GM18907 (cell line): ENCODE results near the gene EFCAB6.
A peak's percentile ranks its signal among the peaks of the same experiment; 100 is the strongest.

Source experiments
- ATAC-seq: cut with Tn5 transposase; IDR thresholded peaks from one replicate; pipeline ENCODE4 v1.9.1; 2021; ENCODE audit warnings: mild to moderate bottlenecking, moderate library complexity; ENCODE audit not compliant: unreplicated experiment

The EFCAB6 gene, protein sequence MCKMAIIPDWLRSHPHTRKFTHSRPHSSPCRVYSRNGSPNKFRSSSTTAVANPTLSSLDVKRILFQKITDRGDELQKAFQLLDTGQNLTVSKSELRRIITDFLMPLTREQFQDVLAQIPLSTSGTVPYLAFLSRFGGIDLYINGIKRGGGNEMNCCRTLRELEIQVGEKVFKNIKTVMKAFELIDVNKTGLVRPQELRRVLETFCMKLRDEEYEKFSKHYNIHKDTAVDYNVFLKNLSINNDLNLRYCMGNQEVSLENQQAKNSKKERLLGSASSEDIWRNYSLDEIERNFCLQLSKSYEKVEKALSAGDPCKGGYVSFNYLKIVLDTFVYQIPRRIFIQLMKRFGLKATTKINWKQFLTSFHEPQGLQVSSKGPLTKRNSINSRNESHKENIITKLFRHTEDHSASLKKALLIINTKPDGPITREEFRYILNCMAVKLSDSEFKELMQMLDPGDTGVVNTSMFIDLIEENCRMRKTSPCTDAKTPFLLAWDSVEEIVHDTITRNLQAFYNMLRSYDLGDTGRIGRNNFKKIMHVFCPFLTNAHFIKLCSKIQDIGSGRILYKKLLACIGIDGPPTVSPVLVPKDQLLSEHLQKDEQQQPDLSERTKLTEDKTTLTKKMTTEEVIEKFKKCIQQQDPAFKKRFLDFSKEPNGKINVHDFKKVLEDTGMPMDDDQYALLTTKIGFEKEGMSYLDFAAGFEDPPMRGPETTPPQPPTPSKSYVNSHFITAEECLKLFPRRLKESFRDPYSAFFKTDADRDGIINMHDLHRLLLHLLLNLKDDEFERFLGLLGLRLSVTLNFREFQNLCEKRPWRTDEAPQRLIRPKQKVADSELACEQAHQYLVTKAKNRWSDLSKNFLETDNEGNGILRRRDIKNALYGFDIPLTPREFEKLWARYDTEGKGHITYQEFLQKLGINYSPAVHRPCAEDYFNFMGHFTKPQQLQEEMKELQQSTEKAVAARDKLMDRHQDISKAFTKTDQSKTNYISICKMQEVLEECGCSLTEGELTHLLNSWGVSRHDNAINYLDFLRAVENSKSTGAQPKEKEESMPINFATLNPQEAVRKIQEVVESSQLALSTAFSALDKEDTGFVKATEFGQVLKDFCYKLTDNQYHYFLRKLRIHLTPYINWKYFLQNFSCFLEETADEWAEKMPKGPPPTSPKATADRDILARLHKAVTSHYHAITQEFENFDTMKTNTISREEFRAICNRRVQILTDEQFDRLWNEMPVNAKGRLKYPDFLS (N-terminal part only)

DNA sequence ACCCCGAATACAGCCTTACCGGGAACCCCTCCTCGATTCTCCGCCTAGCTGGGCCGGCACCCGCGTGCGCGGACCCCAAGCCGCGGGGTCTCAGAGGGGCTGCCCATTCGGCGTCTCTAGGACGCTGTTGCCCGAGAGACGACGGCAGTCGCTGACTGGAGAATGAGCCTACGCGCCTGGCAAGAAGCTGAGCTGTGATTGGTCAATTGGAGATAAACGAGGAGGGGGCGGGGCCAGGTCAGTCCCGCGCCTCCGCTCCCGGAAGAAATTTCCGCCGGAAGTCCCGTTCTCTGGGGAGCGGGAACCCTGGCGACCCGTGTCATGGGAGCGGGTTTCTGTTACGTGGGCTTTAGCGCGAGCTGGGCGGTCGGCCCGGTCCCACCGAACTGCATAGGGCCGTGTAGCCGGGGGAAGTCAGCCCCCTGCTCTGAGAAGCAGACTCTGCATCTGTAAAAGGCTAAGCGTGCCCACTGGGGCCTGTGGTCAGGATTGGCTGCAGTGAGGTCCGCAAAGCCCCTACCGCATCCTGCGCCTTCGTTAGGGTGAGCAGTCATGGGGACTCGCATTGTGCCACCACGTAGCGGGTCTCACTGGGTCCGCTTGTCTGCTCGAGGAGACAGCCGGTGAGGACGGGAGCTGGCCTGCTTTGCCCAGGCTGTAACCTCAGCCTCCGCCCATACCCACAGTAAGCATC, at the start of gene EFCAB6:
TSS of gene EFCAB6 (minus strand) at position 157 of the 694 bp plus-strand sequence. CDS start 29,987 bp downstream, outside the sequence.
- peak; percentile 81 for ATAC-seq

DNA sequence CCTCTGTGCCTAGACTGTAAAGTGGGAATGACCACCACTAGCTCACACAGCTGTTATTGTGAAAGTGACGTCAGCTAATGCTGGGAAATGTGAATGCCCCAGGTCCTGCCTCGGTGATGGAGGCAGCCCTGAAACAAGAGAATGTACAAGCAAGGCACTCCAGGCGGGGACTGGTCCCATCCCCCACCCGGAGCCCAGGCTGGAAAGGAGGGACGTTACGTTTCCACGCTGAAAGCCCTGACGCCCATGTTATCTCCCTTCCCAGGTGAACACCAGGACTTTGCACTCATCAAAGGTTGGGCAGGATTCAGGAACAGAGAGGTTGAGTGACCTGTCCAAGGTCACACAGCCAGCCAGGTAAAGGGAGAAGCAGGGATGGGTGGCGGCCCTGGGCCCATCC, 49.4 kb upstream of the EFCAB6 start:
- ATAC-seq, result no peak

DNA sequence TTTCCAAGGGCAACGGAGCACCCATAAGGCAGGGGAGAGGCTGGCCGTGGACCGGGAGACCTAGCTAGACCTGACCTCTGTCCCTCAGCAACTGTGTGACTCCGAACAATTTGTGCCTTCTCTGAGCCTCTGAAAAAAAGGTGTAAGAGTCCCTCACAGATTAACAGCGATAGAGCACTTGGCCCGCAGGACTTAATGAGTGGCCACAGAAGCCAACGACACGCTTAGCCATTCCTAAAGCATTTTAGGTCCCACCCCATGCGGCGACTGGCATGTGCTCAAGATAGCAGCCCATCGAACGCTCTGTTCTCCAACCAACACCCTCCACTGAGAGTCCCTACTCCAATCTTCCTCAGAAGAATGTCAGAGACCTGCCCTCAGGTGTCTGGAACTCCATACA, 48.7 kb upstream of the EFCAB6 start:
- ATAC-seq, result no peak

DNA sequence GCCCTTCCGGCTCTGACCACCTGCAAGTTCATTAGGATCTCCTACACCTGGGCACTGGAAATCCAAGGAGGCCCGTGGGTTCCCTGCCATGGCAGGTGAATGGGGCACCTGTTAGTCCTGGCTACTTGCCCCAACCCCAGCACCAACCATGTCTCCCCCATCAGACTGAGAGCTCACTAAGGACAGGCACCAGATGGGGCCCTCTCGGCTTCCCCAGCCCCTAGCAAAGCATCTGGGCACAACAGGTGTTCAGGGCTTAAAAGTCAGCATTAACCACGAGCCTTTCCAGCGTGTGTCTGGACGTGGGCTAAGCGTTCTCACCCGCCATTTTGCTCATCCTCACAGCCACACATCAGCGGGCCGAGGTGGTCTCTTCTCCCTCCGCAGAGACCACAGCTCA, 48.0 kb upstream of the EFCAB6 start:
- ATAC-seq, result no peak

DNA sequence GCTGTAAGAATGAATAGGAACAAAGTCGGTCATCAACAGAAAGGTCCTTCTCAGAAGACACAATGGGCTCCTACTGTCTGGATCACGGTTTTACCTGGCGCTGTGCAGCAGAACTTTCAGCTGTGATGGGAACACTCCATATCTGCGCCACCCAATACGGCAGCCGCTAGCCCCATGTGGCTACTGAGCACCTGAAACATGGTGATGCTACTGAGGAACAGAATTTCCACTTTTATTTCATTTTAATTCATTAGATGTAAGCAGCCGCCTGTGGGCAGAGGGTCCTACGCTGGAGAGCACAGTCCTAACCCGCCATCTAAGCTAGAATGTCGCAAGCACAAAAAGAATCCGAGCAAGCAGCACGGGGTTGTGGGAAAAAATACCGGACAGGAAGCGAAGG, 47.5 kb upstream of the EFCAB6 start:
- ATAC-seq, result no peak

DNA sequence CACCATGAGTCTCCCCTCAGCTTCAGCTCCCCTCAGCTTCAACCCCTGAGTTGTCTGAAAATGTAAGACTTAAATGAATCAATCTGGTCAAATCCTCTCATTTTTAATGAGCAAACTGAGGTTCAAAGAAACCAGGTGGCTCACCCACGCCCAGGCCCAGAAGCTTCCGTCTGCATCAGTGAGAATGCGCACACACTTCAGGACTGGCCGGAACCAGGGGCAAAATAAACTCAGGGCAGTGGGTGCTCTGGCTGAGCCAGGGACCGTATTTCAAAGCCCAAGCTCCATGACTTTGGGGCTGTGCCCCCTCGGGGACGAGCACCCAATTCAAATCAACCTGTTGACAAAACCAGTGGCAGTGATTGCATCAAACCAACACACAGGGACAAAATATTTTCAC, 47.1 kb upstream of the EFCAB6 start:
- no peak for ATAC-seq

DNA sequence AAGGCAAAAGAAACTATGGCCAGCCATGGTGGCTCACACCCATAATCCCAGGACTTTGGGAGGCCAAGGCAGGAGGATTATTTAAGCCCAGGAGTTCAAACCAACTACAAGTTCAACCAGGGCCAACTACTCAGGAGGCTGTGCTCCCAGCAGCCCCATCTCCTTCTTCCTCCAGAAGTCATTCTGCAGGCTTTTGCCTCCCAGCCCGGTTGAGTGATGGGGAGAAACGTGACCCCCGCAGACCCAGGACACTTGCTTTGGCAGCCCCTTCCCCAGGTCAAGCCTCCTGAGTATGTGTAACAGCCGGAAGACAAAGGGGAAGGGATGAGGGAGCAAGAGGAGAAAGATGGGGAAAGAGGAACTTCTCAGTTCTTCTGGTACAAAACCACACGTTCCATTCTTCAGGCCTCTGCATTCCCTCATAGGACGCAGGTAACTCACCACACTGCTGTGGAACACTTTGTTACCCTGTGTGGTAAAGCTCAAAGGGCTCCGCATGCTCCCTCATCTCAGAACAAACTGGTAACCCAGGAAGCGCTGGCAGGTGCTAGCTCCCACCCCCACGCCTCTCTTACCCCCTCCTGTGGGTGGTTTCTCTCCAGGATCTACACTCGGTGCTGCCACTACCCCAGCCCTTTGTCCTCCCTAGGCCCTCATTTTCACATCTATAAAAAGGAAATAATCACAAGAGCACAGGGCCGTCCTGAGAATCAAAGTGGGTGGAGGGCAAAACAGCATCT, 46.2 kb upstream of the EFCAB6 start:
- ATAC-seq, result no peak

DNA sequence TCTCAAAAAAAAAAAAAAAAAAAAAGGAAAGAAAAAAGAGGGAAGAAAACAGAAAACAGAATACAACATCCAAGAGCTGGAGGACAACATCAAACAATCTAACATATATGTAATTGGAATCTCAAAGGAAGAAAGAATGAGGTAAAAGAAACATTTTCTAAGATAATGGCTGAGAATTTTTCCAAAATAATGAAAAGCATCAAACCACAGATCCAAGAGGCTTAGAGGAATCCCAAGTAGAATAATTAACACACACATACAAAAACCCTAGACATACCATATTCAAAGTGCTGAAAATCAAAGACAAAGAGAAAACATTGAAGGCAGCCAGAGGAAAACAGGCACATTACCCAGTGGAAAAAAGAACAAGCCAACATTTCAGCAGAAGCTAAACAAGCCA, 45.3 kb upstream of the EFCAB6 start:
- no peak for ATAC-seq

DNA sequence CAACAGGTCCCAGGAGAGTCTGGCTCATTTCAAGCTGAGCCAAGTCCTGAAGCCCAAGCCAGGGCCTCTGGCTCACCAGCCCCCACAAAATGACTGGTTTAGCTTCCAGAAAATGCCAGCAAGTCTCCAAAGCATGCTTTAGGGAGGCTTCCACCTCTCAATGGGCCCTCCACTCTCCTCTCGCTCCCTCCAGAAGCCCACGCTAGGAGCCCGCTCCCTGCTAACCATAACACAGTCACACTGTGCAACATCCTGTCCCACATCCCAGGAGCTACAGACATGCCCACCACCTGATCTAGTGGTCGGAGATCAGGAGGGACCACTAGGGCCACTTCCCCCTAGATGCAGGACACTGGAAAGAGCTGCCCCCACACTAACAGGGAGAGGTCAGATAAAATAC, 43.3 kb upstream of the EFCAB6 start:
- no peak for ATAC-seq

DNA sequence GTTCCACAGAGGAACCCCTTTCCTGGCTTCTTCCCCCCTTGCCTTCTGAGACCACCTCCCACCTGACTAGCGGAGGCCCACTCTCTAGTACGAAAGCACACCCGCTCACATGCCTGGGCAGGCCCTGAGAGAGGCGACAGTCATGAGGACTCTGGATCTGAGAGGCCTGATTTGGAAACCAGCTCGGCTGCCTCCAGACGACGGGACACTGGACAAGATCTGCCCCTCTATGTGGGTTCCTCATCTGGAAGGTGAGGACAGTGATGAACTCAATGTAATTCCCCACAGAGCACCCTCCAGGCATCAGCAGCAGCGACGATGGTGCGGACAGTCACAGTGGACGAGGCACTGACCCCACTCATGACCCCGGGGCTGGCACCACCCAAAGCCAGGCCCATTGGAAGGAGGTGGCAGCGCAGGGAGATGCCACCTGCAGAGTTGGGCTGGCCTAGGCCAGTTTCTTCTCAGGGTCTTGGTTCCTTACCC, 42.7 kb upstream of the EFCAB6 start:
- ATAC-seq, result no peak

DNA sequence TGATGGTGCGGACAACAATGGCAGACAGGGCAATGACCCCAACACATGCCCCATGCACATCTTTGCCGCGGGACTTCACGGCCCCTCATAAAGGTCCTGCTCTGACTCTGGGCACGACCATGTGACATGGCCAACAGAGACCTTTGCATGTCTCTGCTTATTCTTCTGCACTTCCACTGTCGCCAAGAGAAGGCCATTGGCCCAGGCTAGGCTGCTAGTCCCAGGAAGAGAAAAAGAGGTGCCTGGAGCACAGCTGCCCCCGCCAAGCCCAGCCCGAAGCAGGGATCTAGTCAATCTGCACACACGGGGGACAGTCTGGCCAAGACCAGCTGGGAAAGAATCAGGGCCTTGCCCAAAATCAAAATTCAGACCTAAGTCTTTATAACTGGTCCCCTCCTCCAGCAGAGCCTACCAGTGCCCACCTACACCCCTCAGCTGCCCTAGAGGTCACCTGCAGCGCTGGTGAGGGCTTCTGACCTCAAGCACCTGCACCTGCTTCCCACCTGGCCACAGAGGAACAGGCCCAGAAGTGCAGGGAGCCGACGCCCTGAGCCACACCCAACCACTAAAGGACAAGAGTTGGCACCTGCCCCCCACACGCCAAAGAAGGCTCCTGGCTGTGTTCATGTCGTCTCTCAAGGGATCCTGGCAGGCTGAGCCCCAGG, 42.1 kb upstream of the EFCAB6 start:
- no peak for ATAC-seq

DNA sequence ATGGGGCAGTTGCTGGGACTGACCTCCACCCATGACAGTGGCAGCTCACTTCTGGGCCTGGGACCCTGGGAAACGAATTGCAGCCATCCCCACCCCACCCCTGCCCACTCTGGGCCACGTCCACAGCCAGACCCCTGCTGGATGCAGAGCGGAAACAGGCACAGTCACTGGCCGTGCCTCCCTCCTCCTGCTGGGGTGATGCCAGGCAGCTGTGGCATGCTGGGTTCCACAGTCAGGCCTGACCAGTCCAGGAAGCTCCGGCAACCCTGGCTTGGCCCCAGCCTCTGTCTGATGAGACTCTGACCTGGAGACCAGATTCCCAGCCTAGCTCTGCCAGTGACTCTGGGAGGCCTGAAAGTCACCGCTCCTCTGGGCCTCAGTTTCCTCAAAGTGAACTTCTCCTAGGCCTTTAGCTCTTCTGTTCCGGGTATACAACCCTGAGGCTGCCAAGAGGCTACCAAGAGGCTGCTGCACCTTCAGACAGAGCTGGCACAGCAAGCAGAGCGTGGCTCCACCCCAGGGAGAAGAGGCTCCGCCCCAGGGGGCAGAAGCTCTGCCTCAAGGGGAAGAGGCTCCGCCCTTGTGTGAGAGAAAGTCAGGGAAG, 41.3 kb upstream of the EFCAB6 start:
- no peak for ATAC-seq

DNA sequence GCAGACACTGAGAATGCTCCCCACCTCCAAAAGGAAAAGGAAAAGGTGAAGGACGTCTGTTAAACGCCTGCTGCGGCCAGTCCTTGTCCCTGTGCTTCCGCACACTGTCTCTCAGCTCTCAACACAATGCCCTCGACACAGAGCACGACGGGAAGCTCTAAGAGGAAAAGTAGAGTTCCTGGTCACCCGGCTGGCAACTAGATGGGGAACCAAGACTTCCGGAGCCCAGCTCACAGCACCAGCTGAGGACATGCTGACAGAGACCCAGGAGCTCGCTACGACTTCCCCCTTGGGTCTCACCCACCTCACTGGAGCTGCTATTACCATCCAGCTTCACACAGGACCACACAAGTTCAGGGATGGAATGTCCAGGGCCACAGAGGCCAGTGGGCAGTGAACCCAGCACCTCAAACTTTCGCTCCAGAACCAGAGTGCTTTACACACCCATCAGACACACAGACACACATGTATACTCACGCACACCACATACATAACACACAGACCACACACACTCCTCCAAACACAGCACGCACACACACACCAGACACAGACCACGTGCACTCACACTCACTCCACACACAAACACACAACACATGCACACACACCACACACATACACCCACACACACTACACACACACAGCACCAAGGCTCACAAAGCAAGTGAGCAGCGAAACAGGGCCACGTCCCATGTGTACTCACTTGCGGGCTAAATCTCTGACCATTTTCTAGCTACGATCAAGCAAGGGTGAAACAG, 40.6 kb upstream of the EFCAB6 start:
- no peak for ATAC-seq

DNA sequence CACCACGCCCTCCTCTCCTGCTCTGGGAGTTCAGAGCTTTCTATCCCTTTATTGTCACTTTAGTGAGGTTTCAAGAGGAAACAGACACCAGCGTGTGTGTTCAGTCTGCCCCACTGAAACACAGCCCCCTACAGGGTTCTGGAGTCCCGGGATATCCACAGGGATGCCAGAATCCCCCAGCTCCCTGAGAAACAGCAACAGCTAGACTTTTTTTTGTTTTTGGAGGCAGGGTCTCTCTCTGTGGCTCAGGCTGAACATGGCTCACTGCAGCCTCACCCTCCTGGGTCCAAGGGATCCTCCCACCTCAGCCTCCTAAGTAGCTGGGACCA, 39.8 kb upstream of the EFCAB6 start:
- ATAC-seq, result no peak

DNA sequence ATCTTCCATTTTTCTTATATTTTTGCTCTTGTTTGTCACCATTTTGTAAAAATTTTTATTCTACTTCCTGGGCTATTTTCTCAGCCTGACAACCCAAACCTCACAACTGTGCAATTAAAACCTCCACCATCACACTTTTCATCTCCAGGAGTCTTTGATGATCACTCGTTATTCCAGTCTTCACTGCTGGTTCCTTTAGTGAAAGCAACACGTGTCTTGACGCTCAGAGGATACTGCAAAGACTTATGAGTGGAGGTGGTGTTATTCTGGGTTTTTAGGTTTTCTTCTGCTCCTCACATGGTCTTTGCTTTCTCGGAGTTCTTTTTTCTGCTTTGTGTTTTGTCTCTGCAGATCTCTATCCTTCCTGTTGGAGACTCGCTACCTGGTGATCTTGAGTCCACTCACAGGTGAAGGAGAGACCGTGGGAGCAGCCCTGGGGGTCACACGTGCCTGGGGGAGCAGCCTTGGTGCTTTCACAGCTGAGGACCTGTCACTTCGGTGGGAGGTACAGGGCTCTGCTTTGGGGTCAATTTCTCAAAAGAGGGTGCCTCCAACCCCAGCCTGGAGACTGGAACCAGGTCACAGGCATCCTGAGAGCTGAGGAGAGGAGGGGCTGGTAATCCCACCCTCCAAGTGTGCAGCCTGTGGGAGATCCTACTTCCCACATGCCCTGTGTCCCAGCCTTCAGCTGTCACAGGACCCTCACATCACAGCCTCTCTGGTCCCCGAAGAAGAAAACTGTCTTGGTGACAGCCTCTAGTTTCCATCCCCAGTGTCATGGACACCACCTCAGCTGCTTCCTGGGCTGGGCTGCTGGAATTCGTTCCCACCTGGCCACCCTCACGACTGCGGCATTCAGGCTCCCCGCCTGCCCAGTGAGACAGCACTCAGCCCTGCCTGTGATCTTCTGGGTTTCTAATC, 39.2 kb upstream of the EFCAB6 start:
- no peak for ATAC-seq

DNA sequence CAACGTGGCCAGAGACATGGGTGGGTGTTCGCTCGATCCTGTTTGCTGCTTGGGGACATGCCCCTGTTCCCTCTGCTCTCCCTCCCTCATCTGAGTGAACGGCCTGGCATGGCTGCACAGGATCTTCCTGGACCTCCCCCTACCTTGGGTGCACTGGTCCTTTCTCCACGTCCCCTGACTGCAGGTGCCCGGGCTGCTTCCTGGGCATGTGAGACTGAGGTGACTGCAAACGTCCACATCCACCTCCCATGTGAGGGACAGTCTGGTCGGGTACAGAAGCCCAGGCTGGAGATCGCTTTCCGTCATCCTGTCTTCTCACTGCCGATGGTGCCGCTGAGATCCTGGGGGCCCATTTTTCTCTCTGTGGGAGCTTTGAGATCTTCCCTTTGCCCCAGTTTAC, 38.4 kb upstream of the EFCAB6 start:
- ATAC-seq, result no peak

DNA sequence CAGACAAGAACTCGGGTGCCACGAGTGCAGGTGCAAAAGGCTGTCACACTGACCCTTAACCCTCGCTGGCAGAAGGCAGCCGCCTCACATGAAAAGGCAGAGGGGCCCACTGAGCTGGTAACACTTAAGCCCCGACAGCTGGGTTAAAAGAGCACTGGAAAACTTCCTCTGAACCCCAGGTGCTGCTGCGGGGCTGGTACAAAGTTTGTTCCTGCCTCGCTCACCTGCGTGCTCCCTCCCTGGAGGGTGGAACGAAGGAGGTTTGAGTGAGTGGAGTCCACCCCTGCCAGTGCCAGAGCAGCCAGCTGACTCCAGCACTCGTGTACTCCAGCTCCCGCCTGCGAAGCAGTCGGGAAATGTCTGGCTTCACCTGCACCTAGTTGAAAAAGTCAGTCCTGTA, 37.6 kb upstream of the EFCAB6 start:
- no peak for ATAC-seq
